GM12872 (cell line): Measurements from ENCODE around the gene GABRR2.
A peak's percentile ranks its signal among the peaks of the same experiment; 100 is the strongest.

Source experiments
- CTCF ChIP-seq: IDR thresholded peaks from 3 replicates; pipeline ENCODE4 v1.5.1; 2011; ENCODE audit warnings: low read depth, mild to moderate bottlenecking, low read length, moderate library complexity; ENCODE audit not compliant: insufficient read depth

GABRR2 gene

GRCh38 chr6:89284963-89285735 is 29.9 kb downstream of the GABRR2 start:
- TF ChIP-seq CTCF, result no peak

GRCh38 chr6:89284081-89284480 is 31.0 kb downstream of the GABRR2 start:
- TF ChIP-seq CTCF, result no peak

DNA sequence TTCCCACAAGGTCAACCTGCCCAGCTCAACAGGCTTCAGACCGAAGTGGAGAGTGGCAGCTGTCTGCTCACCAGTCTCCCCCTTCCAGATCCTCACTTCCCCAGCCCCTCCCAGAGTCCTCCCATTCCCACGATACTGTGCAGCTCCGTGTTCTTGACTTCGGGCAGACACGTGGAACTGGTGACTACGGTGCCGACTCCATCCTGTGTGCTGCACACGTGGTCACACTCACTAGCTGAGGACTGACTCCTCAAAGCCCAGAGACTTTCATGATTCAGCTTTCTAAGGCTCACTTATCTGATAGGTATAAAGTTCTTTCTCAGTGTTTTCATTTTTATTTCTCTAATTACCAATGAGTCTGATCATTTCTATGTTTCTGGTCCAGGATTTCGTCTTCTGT is 32.4 kb downstream of the GABRR2 start:
- TF ChIP-seq CTCF, result no peak

DNA sequence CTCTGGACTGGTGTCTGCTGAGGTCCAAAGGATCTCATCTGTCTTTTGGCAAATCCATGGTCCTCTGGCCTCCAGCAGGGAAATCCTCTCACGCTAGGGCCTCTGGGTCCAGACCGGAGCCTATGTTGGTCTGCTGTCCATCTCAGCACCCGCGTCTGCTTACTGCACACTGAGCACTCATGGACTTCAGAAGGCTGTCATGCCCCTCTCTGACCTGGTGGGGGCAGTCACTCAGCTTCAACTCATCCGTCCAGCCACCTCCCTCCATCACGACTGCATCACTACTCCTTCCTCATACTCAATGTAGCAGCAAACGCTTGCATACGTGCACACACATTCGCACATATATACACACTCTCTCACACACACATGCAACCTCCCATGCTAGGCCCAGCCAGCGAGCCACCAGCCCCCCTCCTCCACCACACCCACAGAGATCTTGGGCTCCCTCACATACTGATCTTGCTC is 33.3 kb downstream of the GABRR2 start:
- peak; percentile 97 for TF ChIP-seq CTCF

GRCh38 chr6:89278956-89279355 is 36.1 kb downstream of the GABRR2 start:
- TF ChIP-seq CTCF, result no peak

- TF ChIP-seq CTCF, result no peak
Observed at GRCh38 chr6:89275900-89276299, 39.2 kb downstream of the GABRR2 start.

DNA sequence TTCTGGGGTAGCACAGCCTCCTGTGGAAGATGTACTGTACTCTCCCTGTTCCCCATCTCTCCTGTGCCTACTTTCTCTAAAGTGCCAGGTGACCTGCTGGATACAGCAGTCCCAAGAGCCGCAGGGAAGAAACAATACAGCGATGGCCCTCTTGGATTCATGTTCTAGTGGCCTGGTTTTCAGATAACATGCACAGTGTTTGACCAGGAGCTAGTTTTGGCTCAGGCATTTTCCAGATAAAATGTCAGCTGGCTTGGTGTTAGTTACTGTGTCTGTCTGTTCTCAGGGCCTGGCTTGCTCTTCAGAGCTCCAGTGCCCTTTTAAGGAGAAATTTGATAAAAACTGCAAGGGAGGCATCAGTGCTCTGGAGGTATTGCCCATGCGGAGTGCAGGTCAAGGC is 41.3 kb downstream of the GABRR2 start:
- no peak for TF ChIP-seq CTCF
